ENCODE results near the gene TFDP2. TPM values are rescaled to one million over a fixed set of nuclear protein-coding genes. Genes with fewer than 3 reads are reported as not detected.

The TFDP2 gene
- total RNA-seq, 6 donors from 2014 or later: 25.1 to 48.5 (median 30.8) TPM

DNA sequence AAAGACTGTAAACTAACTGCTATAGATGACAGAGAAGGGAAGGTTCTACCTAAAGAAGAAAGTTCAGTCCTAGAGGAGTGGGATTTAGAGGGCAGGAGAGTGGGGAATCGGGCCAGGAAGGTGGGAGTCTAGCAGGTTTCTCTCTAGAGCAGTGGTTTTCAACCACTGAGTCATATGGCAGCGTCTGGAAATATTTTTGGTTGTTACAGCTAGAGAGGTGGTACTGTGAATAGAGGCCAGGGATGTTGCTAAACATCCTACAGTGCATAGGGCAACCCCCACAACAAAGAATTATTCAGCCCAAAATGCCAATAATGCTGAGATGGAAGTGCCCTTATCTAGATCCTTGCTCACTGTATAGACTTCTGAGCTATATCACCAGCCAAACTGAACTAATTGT lies 244.2 kb downstream of the TFDP2 start:
- Histone ChIP-seq H3K27me3 (no peaks in the 10 kb centered on the region), H3K4me3 (no peak overlapping the region), H3K9me3 (no peaks in the 10 kb centered on the region), H3K27ac (no peak overlapping the region), H3K36me3 (peaks cover 8 to 58% (median 29%) of the 10 kb centered on the region in 4 donors), H3K4me1 (no peaks in the 10 kb centered on the region)
- ATAC-seq (ENCODE audit: low FRiP score in 2 of 2): no peak
- no peak for DNase-seq
- 85% methylated on average over 2 of the region's 2 CpGs for WGBS, 2 donors
- TF ChIP-seq POLR2A (IDR thresholded peaks at IDR 0.05) (no peak), POLR2AphosphoS5 (IDR thresholded peaks at IDR 0.05) (no peak), EP300 (IDR thresholded peaks at IDR 0.05) (no peak)
- TF ChIP-seq, protein P1, sequence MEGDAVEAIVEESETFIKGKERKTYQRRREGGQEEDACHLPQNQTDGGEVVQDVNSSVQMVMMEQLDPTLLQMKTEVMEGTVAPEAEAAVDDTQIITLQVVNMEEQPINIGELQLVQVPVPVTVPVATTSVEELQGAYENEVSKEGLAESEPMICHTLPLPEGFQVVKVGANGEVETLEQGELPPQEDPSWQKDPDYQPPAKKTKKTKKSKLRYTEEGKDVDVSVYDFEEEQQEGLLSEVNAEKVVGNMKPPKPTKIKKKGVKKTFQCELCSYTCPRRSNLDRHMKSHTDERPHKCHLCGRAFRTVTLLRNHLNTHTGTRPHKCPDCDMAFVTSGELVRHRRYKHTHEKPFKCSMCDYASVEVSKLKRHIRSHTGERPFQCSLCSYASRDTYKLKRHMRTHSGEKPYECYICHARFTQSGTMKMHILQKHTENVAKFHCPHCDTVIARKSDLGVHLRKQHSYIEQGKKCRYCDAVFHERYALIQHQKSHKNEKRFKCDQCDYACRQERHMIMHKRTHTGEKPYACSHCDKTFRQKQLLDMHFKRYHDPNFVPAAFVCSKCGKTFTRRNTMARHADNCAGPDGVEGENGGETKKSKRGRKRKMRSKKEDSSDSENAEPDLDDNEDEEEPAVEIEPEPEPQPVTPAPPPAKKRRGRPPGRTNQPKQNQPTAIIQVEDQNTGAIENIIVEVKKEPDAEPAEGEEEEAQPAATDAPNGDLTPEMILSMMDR (IDR thresholded peaks at IDR 0.05): no peak

DNA sequence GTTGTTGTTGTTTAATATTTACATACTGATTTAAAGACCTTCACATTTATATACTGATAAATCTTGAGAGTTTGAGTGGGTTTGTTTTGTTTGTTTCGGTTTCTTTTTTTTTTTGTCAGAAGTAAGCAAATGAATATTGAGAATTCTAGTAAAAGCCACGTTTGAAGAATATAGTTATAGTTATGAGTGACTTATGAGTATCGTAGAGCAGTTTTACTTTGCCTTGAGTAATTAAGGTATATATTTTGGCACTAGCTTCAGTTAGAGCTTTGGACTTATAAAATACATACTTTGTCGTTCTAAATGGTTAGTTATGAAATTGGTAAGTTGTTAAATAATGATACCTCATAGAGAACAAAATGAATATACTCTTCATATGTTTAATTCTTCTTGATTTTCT lies 245.1 kb downstream of the TFDP2 start:
- H3K36me3 ChIP-seq: peaks cover 8 to 50% (median 29%) of the 10 kb centered on the region in 4 donors
- H3K9me3 ChIP-seq: no peaks in the 10 kb centered on the region
- no peak for ATAC-seq (ENCODE audit: low FRiP score in 2 of 2)
- no peak for TF ChIP-seq POLR2AphosphoS5 (IDR thresholded peaks at IDR 0.05)
- no peak for TF ChIP-seq POLR2A (IDR thresholded peaks at IDR 0.05)
- TF ChIP-seq, protein P1 (IDR thresholded peaks at IDR 0.05): no peak
- TF ChIP-seq EP300 (IDR thresholded peaks at IDR 0.05): no peak
- H3K27ac ChIP-seq: no peak overlapping the region
- H3K4me1 ChIP-seq: no peaks in the 10 kb centered on the region
- WGBS, 2 donors: 82 to 83% methylated on average over 4 of the region's 4 CpGs
- H3K27me3 ChIP-seq: no peaks in the 10 kb centered on the region
- no peak overlapping the region for H3K4me3 ChIP-seq
- DNase-seq: no peak

DNA sequence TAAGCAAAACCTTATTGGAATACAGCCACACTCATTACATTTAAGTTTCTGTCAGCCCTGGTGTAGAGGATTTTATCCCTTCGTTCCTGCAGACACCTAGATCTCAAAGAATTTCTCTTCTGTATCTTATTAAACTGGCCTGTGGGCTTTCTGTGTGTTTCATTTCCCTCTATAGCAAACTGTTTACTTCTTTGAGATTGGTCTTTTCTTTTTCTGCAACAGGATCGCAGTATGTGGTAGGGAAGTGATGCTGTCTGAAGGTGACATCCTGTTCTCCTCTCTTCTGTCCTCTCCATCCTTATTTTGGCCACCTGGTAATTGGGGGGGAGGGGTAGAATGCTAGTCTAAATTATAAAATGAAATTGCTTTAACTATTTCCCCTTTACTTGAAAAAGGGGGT lies 247.4 kb downstream of the TFDP2 start:
- H3K27ac ChIP-seq: no peak overlapping the region
- no peaks in the 10 kb centered on the region for H3K4me1 ChIP-seq
- DNase-seq (no peak), ATAC-seq (ENCODE audit: low FRiP score in 2 of 2) (no peak)
- 63 to 85% methylated on average over 2 of the region's 2 CpGs for WGBS, 2 donors
- peaks cover 5 to 27% (median 12%) of the 10 kb centered on the region in 4 donors for H3K36me3 ChIP-seq
- H3K4me3 ChIP-seq: no peak overlapping the region
- no peaks in the 10 kb centered on the region for H3K9me3 ChIP-seq
- no peaks in the 10 kb centered on the region for H3K27me3 ChIP-seq
- TF ChIP-seq, protein P1 (IDR thresholded peaks at IDR 0.05): no peak
- TF ChIP-seq EP300 (IDR thresholded peaks at IDR 0.05): no peak
- no peak for TF ChIP-seq POLR2AphosphoS5 (IDR thresholded peaks at IDR 0.05)
- TF ChIP-seq POLR2A (IDR thresholded peaks at IDR 0.05): no peak

DNA sequence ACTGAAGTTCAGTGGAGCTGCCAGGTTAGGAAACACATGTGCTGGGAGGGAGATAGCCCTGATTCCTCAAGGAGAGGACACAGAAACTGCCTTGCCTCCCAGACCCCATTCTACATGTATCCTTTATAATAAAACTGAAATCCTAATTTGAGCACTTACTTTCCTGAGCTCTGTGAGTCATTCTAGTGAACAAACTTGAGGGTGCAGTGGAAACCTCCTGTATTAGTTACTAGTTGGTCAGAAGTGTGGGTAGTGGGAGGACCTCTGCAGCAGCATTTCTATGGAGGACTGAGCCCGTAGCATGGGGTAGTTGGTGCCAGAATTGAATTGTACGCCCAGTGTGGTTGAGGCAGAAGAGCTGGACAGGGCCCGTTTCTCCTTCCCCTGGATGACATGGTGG lies 249.0 kb downstream of the TFDP2 start:
- Histone ChIP-seq H3K9me3 (no peaks in the 10 kb centered on the region), H3K27ac (no peak overlapping the region), H3K27me3 (no peaks in the 10 kb centered on the region), H3K36me3 (peaks cover 0 to 14% (median 4%) of the 10 kb centered on the region in 4 donors), H3K4me3 (no peak overlapping the region), H3K4me1 (no peaks in the 10 kb centered on the region)
- no peak for ATAC-seq (ENCODE audit: low FRiP score in 2 of 2)
- no peak for TF ChIP-seq POLR2A (IDR thresholded peaks at IDR 0.05)
- no peak for TF ChIP-seq EP300 (IDR thresholded peaks at IDR 0.05)
- TF ChIP-seq POLR2AphosphoS5 (IDR thresholded peaks at IDR 0.05): no peak
- TF ChIP-seq, protein P1 (IDR thresholded peaks at IDR 0.05): no peak
- WGBS, 2 donors: 84 to 97% methylated on average over 3 of the region's 3 CpGs
- DNase-seq: no peak

DNA sequence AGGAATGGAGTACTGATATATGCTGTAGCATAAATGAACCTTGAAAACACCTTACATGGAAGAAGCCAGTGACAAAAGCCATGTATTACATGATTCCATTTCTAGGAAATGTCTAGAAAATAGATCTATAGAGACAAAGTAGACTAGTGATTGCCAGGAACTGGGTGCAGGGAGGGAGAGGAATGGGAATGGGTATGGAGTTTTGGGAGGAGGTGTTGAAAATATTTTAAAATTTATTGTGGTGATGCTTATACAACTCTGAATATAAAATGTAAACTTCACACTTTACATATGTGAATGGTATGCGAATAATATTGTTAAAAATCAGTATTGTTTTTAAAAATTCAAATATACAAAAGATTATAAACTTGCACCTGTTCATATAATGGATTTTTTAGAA lies 250.4 kb downstream of the TFDP2 start:
- TF ChIP-seq EP300 (IDR thresholded peaks at IDR 0.05) (no peak), POLR2A (IDR thresholded peaks at IDR 0.05) (no peak), POLR2AphosphoS5 (IDR thresholded peaks at IDR 0.05) (no peak)
- TF ChIP-seq, protein P1 (IDR thresholded peaks at IDR 0.05): no peak
- DNase-seq (no peak), ATAC-seq (ENCODE audit: low FRiP score in 2 of 2) (no peak)
- H3K27ac ChIP-seq: no peak overlapping the region
- H3K9me3 ChIP-seq: no peaks in the 10 kb centered on the region
- H3K27me3 ChIP-seq: no peaks in the 10 kb centered on the region
- H3K4me3 ChIP-seq: no peak overlapping the region
- peaks cover 0 to 3% (median 0%) of the 10 kb centered on the region in 4 donors for H3K4me1 ChIP-seq
- peaks cover 0 to 5% (median 1%) of the 10 kb centered on the region in 4 donors for H3K36me3 ChIP-seq
- WGBS, 2 donors: 99 to 100% methylated on average over 1 of the region's 1 CpG
